ENCODE data around the gene RILPL1.
"Not testable (repeated sequence)": the region's sequence is repeated elsewhere in the genome, so short reads cannot be mapped to it uniquely, and the experiment has no call there.

Gene RILPL1, protein sequence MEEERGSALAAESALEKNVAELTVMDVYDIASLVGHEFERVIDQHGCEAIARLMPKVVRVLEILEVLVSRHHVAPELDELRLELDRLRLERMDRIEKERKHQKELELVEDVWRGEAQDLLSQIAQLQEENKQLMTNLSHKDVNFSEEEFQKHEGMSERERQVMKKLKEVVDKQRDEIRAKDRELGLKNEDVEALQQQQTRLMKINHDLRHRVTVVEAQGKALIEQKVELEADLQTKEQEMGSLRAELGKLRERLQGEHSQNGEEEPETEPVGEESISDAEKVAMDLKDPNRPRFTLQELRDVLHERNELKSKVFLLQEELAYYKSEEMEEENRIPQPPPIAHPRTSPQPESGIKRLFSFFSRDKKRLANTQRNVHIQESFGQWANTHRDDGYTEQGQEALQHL

DNA sequence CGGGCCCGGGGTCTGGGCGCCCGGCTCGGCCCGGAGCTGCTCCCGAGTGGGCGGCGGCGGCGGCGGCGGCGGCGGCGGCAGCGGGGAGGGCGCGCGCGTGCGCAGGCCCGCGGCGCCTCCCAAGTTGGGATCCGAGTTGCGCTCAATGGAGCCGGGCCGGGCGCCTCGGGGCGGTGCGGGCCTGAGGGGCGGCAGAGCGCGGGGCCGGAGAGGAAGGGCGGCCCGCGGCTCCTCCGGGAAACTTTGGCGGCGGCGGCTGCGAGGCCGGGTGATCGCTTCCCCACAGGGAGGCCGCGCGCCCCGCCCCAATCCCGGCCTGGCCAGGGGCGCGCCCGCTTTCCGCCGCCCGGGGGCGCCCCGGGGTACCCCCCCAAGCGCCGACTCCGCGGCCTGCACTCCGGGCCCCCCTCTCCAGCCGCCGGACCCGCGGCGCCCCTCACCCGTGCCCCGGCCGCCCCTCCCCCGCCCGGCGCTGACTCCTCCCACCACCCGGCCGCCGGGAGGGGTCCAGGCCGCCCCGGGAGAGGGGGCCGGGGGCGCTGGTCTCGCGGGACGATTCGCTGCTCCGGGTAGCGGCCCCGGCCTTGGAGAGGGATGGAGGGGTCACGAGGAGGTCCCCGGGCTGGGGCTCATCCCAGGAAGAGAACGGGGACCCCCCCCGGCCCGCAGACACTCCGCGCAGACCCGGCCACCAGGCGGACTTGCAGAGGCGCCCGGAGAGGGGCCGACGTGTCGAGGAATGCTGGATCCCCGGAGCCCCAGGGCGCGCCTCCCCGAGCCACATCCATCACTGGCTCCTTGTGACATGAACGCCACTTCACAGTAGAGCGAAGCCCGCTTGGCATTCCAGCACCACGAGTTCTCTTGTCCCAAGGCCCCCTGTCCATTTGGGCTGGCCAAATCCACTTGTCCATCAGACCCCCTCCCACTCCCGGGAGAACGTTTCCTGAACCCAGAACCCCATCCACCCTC lies at the start of gene RILPL1:
TSS of gene RILPL1 (minus strand) at position 48 of the 972 bp plus-strand sequence. CDS start 237 bp downstream, outside the sequence.
- peak; percentile 31 for DNase-seq

DNA sequence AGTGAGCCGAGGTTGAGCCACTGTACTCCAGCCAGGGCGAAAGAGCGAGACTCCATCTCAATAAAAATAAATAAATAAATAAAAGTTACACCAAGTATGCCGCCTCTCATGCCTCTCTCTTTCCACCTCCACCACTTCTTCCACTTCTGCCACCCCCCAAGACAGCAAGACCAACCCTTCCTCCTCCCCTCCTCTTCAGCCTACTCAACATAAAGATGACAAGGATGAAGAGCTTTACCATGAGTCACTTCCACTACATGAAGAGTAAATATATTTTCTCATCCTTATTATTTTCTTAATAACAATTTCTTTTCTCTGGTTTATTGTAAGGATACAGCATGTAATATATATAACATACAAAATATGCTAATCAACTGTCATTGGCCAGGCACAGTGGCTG lies 47.3 kb upstream of the RILPL1 start:
- DNase-seq, result no peak

DNA sequence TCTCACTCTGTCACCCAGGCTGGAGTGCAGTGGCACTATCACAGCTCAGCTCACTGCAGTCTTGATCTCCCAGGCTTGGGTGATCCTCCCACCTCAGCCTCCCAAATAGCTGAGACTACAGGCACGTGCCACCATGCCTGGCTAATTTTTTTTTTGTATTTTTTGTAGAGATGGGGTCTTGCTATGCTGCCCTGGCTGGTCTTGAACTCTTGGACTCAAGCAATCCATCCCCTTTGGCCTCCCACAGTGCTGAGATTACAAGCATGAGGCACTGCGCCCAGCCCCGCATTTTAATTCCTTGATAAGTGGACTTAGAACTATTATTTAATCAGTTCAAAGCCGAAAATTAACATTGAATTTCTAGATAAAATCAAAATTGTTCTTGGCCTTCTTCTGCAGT lies 45.3 kb upstream of the RILPL1 start:
- not testable (repeated sequence) for DNase-seq

DNA sequence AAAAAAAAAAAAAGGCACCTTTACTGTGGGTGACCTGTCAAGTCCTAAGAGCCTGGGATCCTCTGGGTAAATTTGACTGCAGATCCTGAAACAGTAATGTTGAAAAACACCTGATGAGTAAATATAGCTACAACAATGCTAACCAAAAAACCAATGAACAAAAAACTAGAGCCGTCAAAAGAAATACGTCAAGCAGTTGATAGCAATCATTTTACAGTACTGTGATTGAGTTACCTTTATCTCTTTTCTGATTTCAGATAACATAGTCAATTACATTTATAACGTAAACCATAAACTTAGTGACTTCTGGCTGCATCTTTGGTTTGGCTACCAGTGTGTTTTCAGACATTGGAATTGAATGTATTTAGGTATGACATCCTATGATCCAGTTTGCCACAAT lies 44.7 kb upstream of the RILPL1 start:
- DNase-seq, result no peak

DNA sequence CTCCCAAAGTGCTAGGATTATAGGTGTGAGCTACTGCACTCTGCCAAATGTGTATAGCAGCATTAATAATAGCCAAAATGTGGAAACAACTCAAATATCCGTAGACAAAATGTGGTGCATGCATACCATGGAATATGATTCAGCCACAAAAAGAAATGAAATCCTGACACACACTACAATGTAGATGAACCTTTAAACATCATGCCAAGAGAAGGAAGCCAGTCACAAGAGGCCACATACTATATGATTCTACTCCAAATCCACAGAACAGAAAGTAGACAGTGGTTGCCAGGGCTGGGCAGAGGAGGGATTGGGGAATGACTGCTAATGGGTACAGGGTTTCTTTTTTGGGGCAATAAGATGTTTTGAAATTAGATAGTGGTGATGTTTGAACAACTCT lies 43.1 kb upstream of the RILPL1 start:
- no peak for DNase-seq

DNA sequence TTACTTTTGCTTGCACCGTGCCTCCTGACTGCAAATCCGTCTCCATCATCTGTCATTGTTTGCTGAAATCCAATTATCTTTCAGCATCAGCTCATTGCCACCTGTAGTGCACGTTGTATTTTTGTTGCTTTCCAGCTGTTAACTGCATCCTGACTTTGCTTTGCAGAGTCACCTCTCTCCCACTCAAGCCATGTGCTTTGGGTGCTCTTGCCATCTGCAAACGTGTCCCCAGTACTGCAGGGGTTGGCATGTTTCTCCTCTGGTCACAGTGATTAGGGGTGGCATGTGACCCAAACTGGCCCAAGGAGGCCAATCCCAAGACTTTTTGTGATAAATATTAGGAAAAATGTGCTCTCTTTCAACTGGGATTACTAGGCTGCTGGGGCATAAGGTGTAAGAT lies 40.4 kb upstream of the RILPL1 start:
- DNase-seq, result no peak

DNA sequence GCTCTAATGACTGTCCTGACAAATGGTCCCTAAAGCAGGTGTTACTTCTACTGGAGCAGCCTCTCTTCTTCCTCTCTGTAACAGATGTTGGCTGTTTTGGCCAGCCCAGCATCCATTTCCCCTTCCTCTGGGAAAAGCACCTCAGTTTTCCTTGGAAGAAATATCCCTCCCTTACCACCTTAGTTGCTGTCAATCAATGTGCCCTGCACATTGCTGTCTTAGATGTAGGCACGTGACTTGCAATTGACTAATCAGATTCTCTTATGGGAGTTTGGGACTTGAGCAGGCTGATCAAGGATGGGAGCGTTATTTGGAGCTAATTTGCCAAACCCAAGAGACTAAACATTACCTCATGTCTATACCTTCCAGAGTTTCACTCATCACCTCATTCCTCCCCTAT lies 38.9 kb upstream of the RILPL1 start:
- no peak for DNase-seq

DNA sequence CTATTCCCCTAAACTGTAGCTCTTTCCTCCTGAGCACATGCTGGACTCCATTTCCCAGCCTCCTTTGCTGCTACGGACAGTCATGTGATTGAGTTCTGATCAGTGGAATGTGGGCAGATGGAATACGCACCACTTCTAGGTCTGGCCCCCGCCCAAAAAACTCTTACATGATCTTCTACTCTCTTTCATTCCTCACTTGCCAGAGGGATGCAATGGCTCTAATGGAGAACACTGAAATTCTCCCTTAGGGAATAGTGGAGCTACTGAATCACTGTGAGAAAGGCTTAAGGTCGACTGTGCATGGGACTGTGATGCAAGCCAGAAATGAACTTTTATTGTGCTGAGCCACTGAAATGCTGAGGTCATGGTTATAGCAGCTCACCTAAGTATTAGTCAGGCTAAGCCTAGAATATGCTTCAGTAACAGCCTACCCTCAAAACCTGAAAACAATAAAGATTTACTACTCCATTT lies 37.9 kb upstream of the RILPL1 start:
- DNase-seq, result no peak

DNA sequence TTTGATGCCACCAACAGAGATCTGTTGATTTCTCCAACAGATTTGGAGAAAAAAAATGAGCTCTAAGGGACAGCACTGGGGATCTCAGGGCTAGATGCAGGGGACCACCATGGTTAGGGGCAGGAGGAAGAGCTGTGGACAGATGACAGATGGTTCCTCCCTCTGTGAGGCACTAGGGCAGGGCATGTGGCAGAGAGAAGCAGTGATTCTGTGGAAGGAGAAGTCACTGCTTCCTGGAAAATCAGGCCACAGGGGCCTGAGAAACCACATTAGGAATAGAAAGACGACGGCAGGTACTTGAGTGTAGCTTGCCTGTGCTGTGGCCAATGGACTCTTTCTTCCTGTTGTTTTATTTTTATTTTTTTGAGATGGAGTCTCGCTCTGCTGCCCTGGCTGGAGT lies 25.9 kb upstream of the RILPL1 start:
- DNase-seq, result no peak

DNA sequence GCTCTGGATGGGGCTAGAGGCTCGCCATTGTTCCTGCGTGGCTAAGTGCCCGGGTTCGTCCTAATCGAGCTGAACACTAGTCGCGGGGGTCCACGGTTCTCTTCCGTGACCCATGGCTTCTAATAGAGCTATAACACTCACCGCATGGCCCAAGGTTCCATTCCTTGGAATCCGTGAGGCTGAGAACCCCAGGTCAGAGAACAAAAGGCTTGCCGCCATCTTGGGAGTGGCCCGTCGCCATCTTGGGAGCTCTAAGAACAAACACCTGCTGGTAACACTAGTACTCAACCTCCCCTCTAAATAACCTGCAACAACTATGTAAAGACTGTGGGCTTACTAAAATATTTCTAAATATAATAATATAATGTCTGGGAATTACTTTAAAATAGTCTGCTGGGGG lies 25.0 kb upstream of the RILPL1 start:
- not testable (repeated sequence) for DNase-seq

DNA sequence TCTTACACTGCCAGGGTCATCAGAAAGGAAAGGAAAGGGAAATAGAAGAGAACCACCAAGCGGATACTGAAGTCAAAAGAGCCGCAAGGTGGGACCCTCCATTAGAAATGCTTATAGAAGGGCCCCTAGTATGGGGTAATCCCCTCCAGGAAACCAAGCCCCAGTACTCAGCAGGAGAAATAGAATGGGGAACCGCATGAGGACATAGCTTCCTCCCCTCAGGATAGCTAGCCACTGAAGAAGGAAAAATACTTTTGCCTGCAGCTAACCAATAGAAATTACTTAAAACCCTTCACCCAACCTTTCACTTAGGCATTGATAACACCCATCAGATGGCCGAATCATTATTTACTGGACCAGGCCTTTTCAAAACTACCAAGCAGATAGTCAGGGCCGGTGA lies 21.3 kb upstream of the RILPL1 start:
- DNase-seq, result not testable (repeated sequence)

DNA sequence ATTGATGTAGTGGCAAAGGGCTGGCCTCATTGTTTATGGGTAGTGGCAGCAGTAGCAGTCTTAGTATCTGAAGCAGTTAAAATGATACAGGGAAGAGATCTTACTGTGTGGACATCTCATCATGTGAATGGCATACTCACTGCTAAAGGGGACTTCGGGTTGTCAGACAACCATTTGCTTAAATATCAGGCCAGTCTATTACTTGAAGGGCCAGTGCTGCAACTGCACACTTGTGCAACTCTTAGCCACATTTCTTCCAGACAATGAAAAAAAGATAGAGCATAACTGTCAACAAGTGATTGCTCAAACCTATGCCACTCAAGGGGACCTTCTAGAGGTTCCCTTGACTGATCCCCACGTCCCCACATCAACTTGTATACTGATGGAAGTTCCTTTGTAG lies 20.6 kb upstream of the RILPL1 start:
- DNase-seq, result not testable (repeated sequence)

DNA sequence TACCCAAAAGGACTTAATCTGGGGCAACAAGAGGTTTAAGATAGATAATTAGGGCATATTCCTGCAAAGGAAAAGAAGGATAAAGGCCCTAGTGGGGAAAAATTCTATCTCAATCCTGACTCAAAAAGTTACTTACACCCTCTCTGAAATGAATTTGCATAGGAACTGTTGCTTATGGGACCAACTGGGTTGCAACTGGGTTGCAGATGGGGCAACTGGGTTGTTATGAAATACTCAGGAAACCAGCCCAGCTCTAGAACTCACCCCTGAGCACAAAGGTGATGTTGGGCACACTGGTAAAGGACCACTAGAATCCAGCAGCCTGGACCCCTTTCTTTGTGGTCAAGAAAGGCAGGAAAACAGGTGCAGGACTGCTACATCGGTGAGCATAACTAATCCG lies 17.2 kb upstream of the RILPL1 start:
- DNase-seq, result no peak

DNA sequence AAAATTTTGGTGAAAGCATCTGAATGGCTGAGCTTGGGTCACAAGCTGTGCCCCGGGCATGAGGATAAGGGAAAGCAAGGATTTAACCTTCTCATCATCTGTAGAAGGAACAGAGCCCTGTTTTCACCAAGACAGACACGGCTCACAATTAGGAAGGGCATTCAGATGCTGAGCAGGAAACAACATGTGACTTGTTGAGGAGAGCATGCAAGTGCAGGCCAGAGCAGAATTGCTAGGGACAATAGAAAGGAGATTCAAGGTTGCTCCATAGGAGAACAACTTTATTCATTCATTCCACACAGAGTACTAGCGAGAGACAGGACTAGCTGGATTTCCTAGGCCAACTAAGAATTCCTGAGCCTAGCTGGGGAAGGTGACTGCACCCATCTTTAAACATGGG lies 14.6 kb upstream of the RILPL1 start:
- no peak for DNase-seq

DNA sequence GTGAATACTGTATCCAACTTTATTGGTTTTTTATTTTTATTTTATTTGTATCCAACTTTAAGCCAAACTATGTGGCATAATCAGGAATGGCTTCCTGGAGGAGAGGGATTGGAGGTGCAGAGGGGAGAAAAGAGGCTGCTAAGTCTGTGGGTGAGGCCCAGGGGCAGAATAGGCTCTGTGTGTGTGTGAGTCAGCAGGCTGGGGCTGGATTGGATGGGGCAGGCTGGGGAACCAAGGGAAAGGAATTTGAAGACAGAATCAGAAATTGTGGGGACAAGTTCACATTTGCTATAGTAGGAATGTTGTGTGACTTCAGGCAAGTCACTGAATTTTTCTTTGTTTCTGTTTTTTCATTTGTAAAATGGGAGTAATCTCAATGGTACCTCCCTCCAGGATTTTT lies 12.8 kb upstream of the RILPL1 start:
- DNase-seq, result no peak

DNA sequence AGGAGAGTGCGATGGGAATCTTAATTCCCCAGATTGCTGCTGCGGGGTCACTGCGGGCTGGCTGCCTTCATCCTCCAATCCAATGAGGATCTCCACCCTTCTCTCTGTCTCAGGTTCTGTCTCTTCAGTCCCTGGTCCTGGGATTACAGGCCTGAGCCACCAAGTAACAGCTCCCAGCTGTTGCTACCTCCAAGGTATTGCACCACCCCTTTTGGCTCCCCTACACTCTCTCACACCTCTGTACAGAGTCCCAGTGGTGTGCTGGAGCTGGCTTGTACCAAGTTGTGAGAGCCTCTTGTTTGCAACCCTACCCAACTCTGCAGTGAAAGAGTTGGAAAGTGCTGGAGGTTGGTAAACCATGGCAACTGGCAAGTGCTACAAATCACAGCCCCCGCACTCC lies 10.0 kb upstream of the RILPL1 start:
- DNase-seq, result no peak

DNA sequence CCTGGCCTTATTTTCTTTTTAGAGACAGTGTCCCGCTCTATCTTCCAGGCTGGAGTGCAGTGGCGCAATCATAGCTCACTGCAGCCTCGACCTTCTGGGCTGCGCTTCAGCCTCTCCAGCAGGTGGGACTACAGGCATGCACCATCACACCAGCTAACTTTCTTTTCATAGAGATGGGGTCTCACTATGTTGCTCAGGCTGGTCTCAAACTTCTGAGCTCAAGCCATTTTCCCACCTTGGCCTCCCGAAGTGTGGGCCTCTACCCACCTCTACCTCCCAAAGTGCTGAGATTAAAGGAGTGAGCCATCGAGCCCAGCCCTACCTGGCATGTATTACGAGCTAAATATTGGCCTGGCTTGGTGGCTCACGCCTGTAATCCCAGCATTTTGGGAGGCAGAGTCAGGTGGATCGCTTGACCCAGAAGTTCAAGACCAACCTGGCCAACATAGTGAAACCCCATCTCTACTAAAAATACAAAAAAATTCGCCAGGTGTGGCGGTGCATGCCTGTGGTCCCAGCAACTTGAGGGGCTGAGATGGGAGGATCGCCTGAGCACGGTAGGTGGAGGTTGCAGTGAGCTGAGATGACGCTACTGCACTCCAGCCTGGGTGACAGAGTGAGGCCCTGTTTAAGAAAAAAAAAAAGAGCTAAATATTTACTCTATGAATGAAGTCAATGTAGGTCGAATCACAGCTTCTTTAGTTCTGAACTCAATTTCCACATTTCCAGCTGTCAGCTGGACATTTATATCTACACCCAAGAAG lies 7.6 kb upstream of the RILPL1 start:
- DNase-seq, result no peak

DNA sequence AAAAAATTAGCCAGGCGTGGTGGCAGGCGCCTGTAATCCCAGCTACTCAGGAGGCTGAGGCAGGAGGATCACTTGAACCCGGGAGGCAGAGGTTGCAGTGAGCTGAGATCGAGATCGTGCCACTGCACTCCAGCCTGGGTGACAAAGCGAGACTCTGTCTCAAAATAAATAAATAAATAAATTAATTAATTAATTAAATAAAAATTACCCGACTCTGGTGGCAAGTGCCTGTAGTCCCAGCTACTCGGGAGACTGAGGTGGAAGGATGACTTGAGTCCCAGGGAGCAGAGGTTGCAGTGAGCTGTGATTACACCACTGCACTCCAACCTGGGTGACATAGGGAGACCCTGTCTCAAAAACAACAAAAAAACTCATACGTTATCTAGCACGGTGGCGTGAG lies 2.4 kb upstream of the RILPL1 start:
- DNase-seq, result not testable (repeated sequence)

DNA sequence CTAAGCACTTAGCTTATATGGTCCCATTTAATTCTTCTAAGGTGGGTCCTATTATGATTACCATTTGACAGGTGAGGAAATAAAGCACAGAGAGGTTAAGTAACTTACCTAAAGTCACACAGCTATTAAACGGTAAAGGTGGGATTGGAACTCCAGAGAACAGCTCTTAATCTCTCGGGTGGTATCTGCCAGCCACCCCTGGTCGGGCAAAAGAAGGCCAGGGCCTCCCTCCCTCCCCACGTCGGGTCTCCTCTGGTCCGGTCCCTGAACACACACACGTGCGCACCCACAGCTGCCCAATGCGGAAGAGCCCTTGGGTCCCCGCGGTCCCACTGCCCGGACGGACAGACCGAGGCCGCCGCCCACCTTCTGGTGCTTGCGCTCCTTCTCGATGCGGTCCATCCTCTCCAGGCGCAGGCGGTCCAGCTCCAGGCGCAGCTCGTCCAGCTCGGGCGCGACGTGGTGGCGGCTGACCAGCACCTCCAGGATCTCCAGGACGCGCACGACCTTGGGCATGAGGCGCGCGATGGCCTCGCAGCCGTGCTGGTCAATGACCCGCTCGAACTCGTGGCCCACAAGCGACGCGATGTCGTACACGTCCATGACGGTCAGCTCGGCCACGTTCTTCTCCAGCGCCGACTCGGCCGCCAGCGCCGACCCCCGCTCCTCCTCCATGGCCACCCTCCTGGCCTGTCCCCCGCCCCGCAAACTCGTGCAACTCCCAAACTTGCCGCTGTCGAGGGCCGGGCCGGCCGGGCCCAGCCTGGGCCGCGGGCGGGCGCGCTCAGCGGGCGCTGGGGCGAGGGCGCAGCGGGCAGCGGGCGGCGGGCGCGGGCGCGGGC lies 490 bp downstream of the RILPL1 start:
- no peak for DNase-seq

DNA sequence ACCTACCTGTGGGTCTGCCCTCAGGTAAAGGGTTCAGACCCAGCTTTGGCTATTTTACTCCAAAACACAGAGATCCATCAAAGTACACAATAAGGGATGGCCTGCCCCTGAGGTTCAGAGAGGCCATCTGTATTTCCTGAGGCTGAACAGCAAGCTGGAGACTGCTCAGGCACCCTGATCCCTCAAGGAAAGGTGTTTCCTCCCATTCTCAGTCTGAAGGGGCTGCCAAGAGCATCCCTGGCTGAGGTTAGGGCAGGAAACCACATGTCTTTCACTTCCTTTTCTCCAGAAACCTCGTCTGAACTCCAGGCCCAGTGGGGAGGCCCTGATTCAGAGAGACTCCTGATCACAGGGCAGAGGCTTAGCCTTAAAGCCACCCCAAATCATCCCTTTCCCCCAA lies 1.5 kb downstream of the RILPL1 start:
- no peak for DNase-seq

DNA sequence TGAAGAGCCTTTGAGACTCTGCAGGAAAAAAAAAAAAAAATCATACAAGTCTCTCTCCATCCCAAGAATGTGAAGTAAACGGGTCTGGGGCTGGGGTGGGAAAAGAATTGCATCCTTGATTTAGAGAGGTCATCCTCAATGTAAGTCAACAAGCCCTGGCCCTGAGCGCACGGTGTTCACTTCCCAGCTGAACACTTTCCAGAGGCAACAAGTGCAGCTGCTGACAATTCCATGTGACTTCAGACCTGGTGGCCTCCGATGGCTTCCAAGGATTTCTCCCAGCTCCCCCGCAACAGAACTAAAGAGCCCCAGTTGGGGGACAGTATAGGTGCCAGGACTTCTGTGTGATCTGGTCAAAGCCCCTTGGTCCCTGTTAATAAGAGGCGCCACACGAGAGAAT lies 2.4 kb downstream of the RILPL1 start:
- no peak for DNase-seq

DNA sequence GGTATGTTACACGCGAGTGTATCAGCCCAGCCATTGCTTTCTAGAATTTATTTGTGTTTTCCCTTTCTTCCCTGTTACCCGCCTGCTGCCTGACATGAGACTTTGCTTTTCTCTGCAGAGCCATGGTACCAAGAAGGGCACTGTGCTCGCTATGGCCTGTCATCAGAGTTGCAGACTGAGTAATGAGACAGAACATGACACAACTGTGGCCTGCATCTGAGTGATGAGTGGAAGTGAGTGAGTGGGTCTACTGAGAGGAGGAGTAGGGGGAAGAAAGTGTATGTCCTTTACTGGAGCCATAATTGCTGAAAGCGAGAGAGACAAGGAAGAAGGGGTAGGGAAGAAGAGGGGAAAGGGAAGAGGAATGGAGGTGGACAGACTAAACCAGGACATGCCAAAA lies 2.9 kb downstream of the RILPL1 start:
- no peak for DNase-seq

Measured in NCI-H526 treated with DMSO at 0.1 percent for 48 hours (cell line).